Stromal cell of bone marrow (primary cell): ENCODE measurements around the gene MOB1B.
"Not testable (repeated sequence)": the region's sequence is repeated elsewhere in the genome, so short reads cannot be mapped to it uniquely, and the experiment has no call there.

ENCODE experiments used
- DNase-seq: peaks from one replicate; pipeline ENCODE4 v3.0.0-alpha.2; 2012; ENCODE audit warnings: low read depth

MOB1B gene

GRCh38 chr4:70956549-70957210, 54.5 kb downstream of the MOB1B start:
- DNase-seq = no peak

- peak; percentile 78 for DNase-seq
These were observed 56.5 kb downstream of the MOB1B start for GRCh38 chr4:70958681-70959080.

- DNase-seq = no peak
These were observed 66.9 kb downstream of the MOB1B start for GRCh38 chr4:70969076-70969475.

- DNase-seq = no peak
These were observed 74.1 kb downstream of the MOB1B start for GRCh38 chr4:70976252-70976651.

GRCh38 chr4:70979445-70980008, 77.4 kb downstream of the MOB1B start:
- no peak for DNase-seq

- no peak for DNase-seq
These were observed 78.0 kb downstream of the MOB1B start for GRCh38 chr4:70980196-70980595.

- no peak for DNase-seq
These were observed 81.9 kb downstream of the MOB1B start for GRCh38 chr4:70984106-70984505.

GRCh38 chr4:70984589-70984988, 82.4 kb downstream of the MOB1B start:
- no peak for DNase-seq

GRCh38 chr4:70991596-70991995, 89.4 kb downstream of the MOB1B start:
- DNase-seq = no peak

GRCh38 chr4:70992391-70992881, 90.3 kb downstream of the MOB1B start:
- DNase-seq = no peak

- peak; percentile 84 for DNase-seq
These were observed 91.3 kb downstream of the MOB1B start, which contains the start of gene DCK for GRCh38 chr4:70993181-70994068. TSS of gene DCK (plus strand) at chr4:70993649. CDS start at chr4:70993836, 187 bp downstream.

GRCh38 chr4:70994069-70994366, 91.8 kb downstream of the MOB1B start:
- DNase-seq = no peak

- DNase-seq = no peak
These were observed 92.4 kb downstream of the MOB1B start for GRCh38 chr4:70994387-70995099.

GRCh38 chr4:70996018-70996360, 93.8 kb downstream of the MOB1B start:
- DNase-seq = no peak

- DNase-seq = no peak
These were observed 94.9 kb downstream of the MOB1B start for GRCh38 chr4:70997036-70997435.

- DNase-seq = no peak
These were observed 95.4 kb downstream of the MOB1B start for GRCh38 chr4:70997546-70997945.

GRCh38 chr4:70999639-71000038, 97.5 kb downstream of the MOB1B start:
- DNase-seq = not testable (repeated sequence)

GRCh38 chr4:71001363-71001762, 99.2 kb downstream of the MOB1B start:
- not testable (repeated sequence) for DNase-seq

GRCh38 chr4:71004281-71004851, 102.2 kb downstream of the MOB1B start:
- DNase-seq = no peak

- DNase-seq = not testable (repeated sequence)
These were observed 102.9 kb downstream of the MOB1B start for GRCh38 chr4:71005025-71005424.

GRCh38 chr4:71006203-71006907, 104.2 kb downstream of the MOB1B start:
- DNase-seq = no peak
